Left kidney (tissue), 2 donors: ENCODE data around the gene PCSK5. TPM values are rescaled to one million over a fixed set of nuclear protein-coding genes. Genes with fewer than 3 reads are reported as not detected.

ENCODE experiments used
- DNase-seq: peaks from one replicate; pipeline ENCODE4 v3.0.0-alpha.2; 2013
- polyA plus RNA-seq: library from polyadenylated mRNA; unstranded; fragments of 120-200 nt; gene quantifications from one replicate; pipeline ENCODE4 v1.2.1, GENCODE V29; 2013; ENCODE audit not compliant: insufficient read length

PCSK5 gene
- polyA plus RNA-seq, 1 donor, result 18.0 TPM

DNA sequence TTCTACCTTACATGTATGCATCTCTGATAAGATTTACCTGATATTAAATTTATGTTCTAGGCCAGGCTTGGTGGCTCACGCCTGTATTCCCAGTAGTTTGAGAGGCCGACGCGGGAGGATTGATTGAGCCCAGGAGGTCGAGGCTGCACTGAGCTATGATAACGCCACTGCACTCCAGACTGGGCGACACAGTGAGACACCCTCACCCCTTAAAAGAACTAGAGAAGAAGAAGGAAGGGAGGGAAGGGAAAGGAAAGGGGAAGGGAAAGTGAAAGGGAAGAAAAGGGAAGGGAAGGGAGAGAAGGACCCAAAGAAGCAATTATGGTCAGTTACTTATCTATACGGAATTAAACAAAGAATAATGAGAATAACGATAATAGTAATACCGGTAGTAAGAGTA, 504.9 kb downstream of the PCSK5 start:
- DNase-seq, result no peak

GRCh38 chr9:76396144-76396543, 505.7 kb downstream of the PCSK5 start:
- DNase-seq, result no peak

DNA sequence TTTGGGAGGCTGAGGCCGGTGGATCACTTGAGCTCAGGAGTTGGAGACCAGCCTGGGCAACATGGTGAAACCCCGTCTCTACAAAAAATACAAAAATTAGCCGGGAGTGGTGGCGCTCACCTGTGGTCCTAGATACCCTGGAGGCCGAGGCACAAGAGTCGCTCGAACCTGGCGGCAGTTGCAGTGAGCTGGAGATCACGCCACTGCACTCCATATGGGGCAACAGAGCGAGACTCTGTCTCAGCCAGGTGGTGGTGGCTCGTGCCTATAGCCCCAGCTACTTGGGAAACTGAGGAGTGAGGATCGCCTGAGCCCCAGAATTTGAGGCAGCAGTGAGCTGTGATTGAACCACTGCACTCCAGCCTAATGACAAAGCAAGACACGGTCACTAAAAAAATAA, 506.1 kb downstream of the PCSK5 start:
- DNase-seq, result no peak

- no peak for DNase-seq
Observed at GRCh38 chr9:76399856-76400255, 509.4 kb downstream of the PCSK5 start.

GRCh38 chr9:76400534-76401096, 510.1 kb downstream of the PCSK5 start:
- DNase-seq, result no peak

- no peak for DNase-seq
Observed at GRCh38 chr9:76401176-76401575, 510.7 kb downstream of the PCSK5 start.

GRCh38 chr9:76401580-76402354, 511.3 kb downstream of the PCSK5 start:
- DNase-seq, result no peak

DNA sequence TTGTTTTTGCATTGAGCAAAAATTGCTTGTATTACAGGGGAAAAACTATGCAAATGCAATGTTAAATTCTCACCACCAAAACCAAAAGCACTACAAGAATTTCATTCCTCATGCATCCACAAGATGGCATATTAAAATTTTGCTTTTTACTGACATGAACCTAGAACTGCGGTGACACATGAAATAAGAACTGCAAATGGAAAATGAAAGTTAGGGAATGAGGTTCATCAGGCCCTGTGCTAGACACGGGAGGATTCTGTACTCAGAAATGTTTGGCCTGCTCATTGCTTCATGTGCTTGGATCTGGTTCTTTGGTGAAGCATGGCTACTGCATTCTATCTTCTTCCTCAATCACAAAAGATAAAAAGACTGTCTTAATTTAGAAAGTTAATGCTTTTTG, 512.9 kb downstream of the PCSK5 start:
- peak; percentile 18 for DNase-seq

DNA sequence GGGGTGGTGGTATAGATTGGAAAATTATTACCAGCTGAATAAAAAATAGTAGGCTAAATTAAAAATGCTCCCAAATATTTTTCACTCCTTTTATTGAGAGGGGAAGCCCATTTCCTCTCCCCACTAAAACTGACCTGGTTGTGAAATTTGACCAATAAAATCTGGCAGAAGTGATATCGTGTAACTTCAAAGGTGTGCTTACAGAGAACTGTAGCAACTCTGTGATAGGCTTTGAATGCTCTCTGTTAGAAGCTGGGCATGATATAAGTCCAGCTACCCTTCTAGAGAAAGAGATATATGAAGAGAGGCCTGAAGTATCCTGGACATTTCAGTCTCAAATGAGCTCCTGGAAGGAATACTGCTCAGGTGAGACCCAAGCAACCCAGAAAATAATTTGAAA, 513.9 kb downstream of the PCSK5 start:
- DNase-seq, result no peak

DNA sequence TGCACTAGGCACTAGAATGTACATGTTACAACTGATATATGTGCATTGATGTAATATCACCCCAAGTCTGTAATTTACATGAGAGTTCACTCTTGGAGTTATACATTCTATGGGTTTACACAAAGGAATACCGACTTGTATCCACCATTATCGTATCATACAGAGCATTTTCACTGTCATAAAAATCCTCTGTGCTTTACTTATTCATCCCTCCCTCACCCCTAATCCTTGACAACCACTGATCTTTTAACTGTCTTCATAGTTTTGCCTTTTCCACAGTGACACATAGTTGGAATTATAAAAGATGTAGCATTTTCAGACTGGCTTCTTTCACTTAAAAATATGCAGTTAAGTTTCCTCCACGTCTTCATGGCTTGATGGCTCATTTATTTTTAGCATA, 514.9 kb downstream of the PCSK5 start:
- DNase-seq, result no peak

DNA sequence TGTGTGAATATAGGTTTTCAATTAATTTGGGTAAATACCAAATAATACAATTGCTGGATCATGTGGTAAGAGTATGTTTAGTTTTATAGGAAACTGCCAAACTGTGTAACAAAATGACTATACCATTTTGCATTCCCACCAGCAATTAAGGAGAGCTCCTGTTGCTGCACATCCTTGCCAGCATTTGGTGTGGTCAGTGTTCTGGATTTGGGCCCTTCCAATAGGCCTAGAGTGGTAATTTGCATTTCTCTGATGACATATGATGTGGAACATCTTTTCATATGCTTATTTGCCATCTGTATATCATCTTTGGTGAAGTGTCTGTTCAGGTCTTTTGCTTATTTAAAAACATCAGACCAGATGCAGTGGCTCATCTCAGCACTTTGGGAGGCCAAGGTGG, 515.4 kb downstream of the PCSK5 start:
- no peak for DNase-seq
